Measurements from ENCODE around the gene LCE5A.

DNA sequence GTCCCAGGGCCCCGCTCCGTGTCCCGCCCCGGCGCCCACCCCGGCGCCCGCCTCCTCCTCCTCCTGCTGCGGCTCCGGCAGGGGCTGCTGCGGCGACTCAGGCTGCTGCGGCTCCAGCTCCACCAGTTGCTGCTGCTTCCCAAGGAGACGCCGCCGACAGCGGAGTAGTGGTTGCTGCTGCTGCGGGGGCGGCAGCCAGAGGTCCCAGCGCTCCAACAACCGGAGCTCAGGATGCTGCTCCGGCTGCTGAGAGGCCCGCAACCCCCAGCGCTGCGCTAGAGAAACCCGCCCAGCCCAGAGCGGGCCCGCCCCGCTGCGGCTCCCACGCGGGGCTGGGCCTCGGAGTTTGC, 4.8 kb downstream of the LCE5A start:
- TF ChIP-seq, protein P1, sequence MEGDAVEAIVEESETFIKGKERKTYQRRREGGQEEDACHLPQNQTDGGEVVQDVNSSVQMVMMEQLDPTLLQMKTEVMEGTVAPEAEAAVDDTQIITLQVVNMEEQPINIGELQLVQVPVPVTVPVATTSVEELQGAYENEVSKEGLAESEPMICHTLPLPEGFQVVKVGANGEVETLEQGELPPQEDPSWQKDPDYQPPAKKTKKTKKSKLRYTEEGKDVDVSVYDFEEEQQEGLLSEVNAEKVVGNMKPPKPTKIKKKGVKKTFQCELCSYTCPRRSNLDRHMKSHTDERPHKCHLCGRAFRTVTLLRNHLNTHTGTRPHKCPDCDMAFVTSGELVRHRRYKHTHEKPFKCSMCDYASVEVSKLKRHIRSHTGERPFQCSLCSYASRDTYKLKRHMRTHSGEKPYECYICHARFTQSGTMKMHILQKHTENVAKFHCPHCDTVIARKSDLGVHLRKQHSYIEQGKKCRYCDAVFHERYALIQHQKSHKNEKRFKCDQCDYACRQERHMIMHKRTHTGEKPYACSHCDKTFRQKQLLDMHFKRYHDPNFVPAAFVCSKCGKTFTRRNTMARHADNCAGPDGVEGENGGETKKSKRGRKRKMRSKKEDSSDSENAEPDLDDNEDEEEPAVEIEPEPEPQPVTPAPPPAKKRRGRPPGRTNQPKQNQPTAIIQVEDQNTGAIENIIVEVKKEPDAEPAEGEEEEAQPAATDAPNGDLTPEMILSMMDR (IDR thresholded peaks at IDR 0.05; ENCODE audit: extremely low read depth in 1 of 2, insufficient read depth in 1 of 2, low read depth in 1 of 2, low read length in 2 of 2) = no peak
- no peak for TF ChIP-seq POLR2A (IDR thresholded peaks at IDR 0.05; ENCODE audit: low read depth, low read length)
- no peak for TF ChIP-seq EZH2 (IDR thresholded peaks at IDR 0.05; ENCODE audit: borderline replicate concordance, low read depth, low read length, severe bottlenecking)
- no peak for TF ChIP-seq MAX (IDR thresholded peaks at IDR 0.05; ENCODE audit: insufficient read depth, insufficient read length)
- TF ChIP-seq POLR2AphosphoS5 (IDR thresholded peaks at IDR 0.05; ENCODE audit: insufficient read depth, low read depth, low read length) = no peak
- TF ChIP-seq FOS (IDR thresholded peaks at IDR 0.05; ENCODE audit: borderline replicate concordance, insufficient read depth, low read length) = no peak
- no peak for TF ChIP-seq MYC (IDR thresholded peaks at IDR 0.05; ENCODE audit: low read depth, low read length)
- TF ChIP-seq GATA2 (IDR thresholded peaks at IDR 0.05; ENCODE audit: insufficient read depth, insufficient read length, low read depth, low read length) = no peak
